GM23248 (cell line): Measurements from ENCODE around the gene ZC2HC1C. TPM values are rescaled to one million over a fixed set of nuclear protein-coding genes. Genes with fewer than 3 reads are reported as not detected.

Experiments
- DNase-seq: peaks from one replicate; pipeline ENCODE4 v3.0.0-alpha.2; 2015
- H2AFZ ChIP-seq: fragments of 200-600 bp; sonication (generic); 2 replicates; pipeline ENCODE4 v1.6.1; 2016; ENCODE audit warnings: antibody characterized with exemption
- H3F3A ChIP-seq: fragments of 200-600 bp; sonication (generic); 2 replicates; pipeline ENCODE4 v1.6.1; 2016; ENCODE audit warnings: mild to moderate bottlenecking, antibody characterized with exemption, mixed run types; ENCODE audit not compliant: insufficient read depth
- H3K27ac ChIP-seq: fragments of 200-600 bp; sonication (generic); 2 replicates; pipeline ENCODE4 v1.5.1; 2016; ENCODE audit warnings: mild to moderate bottlenecking
- H3K27me3 ChIP-seq: fragments of 200-600 bp; sonication (generic); replicated peaks from 2 replicates; pipeline ENCODE4 v1.6.1; 2016; ENCODE audit warnings: mild to moderate bottlenecking; ENCODE audit not compliant: insufficient read depth
- H3K36me3 ChIP-seq: fragments of 200-600 bp; sonication (generic); 2 replicates; pipeline ENCODE4 v1.6.1; 2016; ENCODE audit warnings: low read depth, mild to moderate bottlenecking
- H3K4me1 ChIP-seq: fragments of 200-600 bp; sonication (generic); 2 replicates; pipeline ENCODE4 v1.6.1; 2016; ENCODE audit warnings: mild to moderate bottlenecking; ENCODE audit not compliant: insufficient read depth
- H3K4me2 ChIP-seq: fragments of 200-600 bp; sonication (generic); one replicate; pipeline ENCODE4 v1.6.1; 2016; ENCODE audit warnings: mild to moderate bottlenecking; ENCODE audit not compliant: unreplicated experiment
- H3K4me3 ChIP-seq: fragments of 200-600 bp; sonication (generic); 2 replicates; pipeline ENCODE4 v1.5.1; 2016; ENCODE audit warnings: mild to moderate bottlenecking
- H3K79me2 ChIP-seq: fragments of 200-600 bp; sonication (generic); 2 replicates; pipeline ENCODE4 v1.6.1; 2016; ENCODE audit warnings: mild to moderate bottlenecking; ENCODE audit not compliant: insufficient read depth
- H3K9ac ChIP-seq: fragments of 200-600 bp; sonication (generic); 2 replicates; pipeline ENCODE4 v1.6.1; 2016; ENCODE audit warnings: mild to moderate bottlenecking
- H3K9me2 ChIP-seq: fragments of 200-600 bp; sonication (generic); 2 replicates; pipeline ENCODE4 v1.6.1; 2016; ENCODE audit warnings: mixed run types, mild to moderate bottlenecking, moderate library complexity; ENCODE audit not compliant: insufficient read depth
- H3K9me3 ChIP-seq: fragments of 200-600 bp; sonication (generic); one replicate; pipeline ENCODE4 v1.6.1; 2017; ENCODE audit warnings: low read depth
- H4K20me1 ChIP-seq: fragments of 200-600 bp; sonication (generic); 2 replicates; pipeline ENCODE4 v1.6.0; 2016; ENCODE audit not compliant: insufficient read depth
- EZH2 ChIP-seq: fragments of 200-600 bp; sonication (generic); IDR thresholded peaks from 2 replicates; pipeline ENCODE4 v1.6.1; 2018; ENCODE audit warnings: antibody characterized with exemption, mild to moderate bottlenecking; ENCODE audit not compliant: insufficient read depth, poor library complexity, severe bottlenecking
- EZH2phosphoT487 ChIP-seq: fragments of 200-600 bp; sonication (generic); IDR thresholded peaks from 2 replicates; pipeline ENCODE4 v1.6.1; 2018; ENCODE audit warnings: antibody characterized with exemption, moderate library complexity, mild to moderate bottlenecking, low read depth; ENCODE audit not compliant: insufficient read depth
- WGBS, 2 experiments: methylation state at CpG; one replicate each; pipeline ENCODE4 v1.1.6; 2015 to 2017; ENCODE audit warnings: low lambda C conversion rate in 2 of 2, low coverage in 1 of 2; ENCODE audit errors: missing lambda C conversion rate in 2 of 2; 5-methylcytosine and 5-hydroxymethylcytosine counted together
- in situ Hi-C: fragments of 300-500 bp; cut with MboI; formaldehyde crosslinking; loops from 2 replicates; pipeline ENCODE4 v1.15.0; 2020
- polyA plus RNA-seq: library from polyadenylated mRNA; unstranded; fragments of >200 nt; fragmentation: Nextera tagmentation; extraction: Ambion mirVana; gene quantifications from 2 replicates; pipeline ENCODE4 v1.2.1, GENCODE V29; 2016
- total RNA-seq: library from RNA; depleted of rRNA; stranded (reverse); fragments of >200 nt; shearing (Covaris generic); gene quantifications from 2 replicates; pipeline ENCODE4 v1.2.3, GENCODE V29; 2014

ZC2HC1C gene
- total and polyA plus RNA-seq, 2 experiments from 2014 or later, result 1.0 to 5.3 TPM

GRCh38 chr14:75095690-75096089 is 26.2 kb downstream of the ZC2HC1C start:
- peaks cover 47% of the 10 kb centered on the region for H3K36me3 ChIP-seq
- H3K4me2 ChIP-seq, result no peak overlapping the region
- H3K9ac ChIP-seq, result no peak overlapping the region
- no peak overlapping the region for H3K27ac ChIP-seq
- H3K9me2 ChIP-seq, result no peaks in the 10 kb centered on the region
- WGBS, 2 experiments, result 98 to 99% methylated on average over 4 of the region's 4 CpGs
- no peak for DNase-seq
- no peak overlapping the region for H3K4me3 ChIP-seq
- H2AFZ ChIP-seq, result no peak overlapping the region
- no peaks in the 10 kb centered on the region for H3K79me2 ChIP-seq
- TF ChIP-seq EZH2, result no peak
- no peak for TF ChIP-seq EZH2phosphoT487
- no peaks in the 10 kb centered on the region for H3K27me3 ChIP-seq
- no peaks in the 10 kb centered on the region for H3K9me3 ChIP-seq
- H4K20me1 ChIP-seq, result no peaks in the 10 kb centered on the region
- peaks cover 3% of the 10 kb centered on the region; the same call in 1 of the 2 replicates for H3F3A ChIP-seq
- no peaks in the 10 kb centered on the region for H3K4me1 ChIP-seq
- in situ Hi-C loops, result loop anchor here (10.0 kb wide), 1 partner anchor 181 kb away; no protein-coding TSS in a partner anchor

DNA sequence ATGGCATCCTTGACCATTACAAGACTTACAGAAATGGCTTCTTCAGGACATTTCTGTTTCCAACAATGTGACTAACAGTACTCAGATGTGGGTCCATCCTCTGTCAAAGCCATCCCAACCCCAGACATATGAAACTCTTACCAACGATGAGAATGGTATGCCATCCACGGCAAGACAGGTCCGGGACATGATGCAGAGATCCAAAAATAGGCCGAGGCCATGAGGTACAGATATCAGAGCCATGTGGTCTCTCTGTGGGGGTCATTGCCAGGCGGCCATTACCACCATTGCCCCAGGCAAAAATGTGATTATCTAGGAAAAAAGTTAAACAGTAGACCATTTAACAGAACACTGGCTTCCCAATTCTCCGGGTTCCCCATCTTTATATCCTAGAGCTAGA is 27.5 kb downstream of the ZC2HC1C start:
- Histone ChIP-seq H3K9me3 (no peaks in the 10 kb centered on the region), H3K4me3 (no peak overlapping the region), H3K27me3 (no peaks in the 10 kb centered on the region), H3K27ac (no peak overlapping the region), H3K79me2 (no peaks in the 10 kb centered on the region), H3K9ac (no peak overlapping the region), H3K36me3 (peaks cover 48% of the 10 kb centered on the region), H3K9me2 (no peaks in the 10 kb centered on the region), H3K4me2 (no peak overlapping the region), H2AFZ (no peak overlapping the region), H3K4me1 (no peaks in the 10 kb centered on the region), H3F3A (no peaks in the 10 kb centered on the region; the same call in 1 of the 2 replicates), H4K20me1 (no peaks in the 10 kb centered on the region)
- TF ChIP-seq EZH2 (no peak), EZH2phosphoT487 (no peak)
- WGBS, 2 experiments, result 89 to 91% methylated on average over 6 of the region's 6 CpGs
- no peak for DNase-seq
- in situ Hi-C loops, result loop anchor here (10.0 kb wide), 1 partner anchor 182 kb away; no protein-coding TSS in a partner anchor

- peaks cover 47% of the 10 kb centered on the region for H3K36me3 ChIP-seq
- H3K4me1 ChIP-seq, result no peaks in the 10 kb centered on the region
- in situ Hi-C loops, result loop anchor here (10.0 kb wide), 1 partner anchor 183 kb away; no protein-coding TSS in a partner anchor
- no peak overlapping the region for H3K4me3 ChIP-seq
- no peaks in the 10 kb centered on the region for H4K20me1 ChIP-seq
- DNase-seq, result no peak
- no peak overlapping the region for H3K9ac ChIP-seq
- no peaks in the 10 kb centered on the region for H3K27me3 ChIP-seq
- no peaks in the 10 kb centered on the region for H3K9me2 ChIP-seq
- no peaks in the 10 kb centered on the region for H3K79me2 ChIP-seq
- TF ChIP-seq EZH2, result no peak
- TF ChIP-seq EZH2phosphoT487, result no peak
- no peak overlapping the region for H3K4me2 ChIP-seq
- H3K9me3 ChIP-seq, result no peaks in the 10 kb centered on the region
- H2AFZ ChIP-seq, result no peak overlapping the region
- no peaks in the 10 kb centered on the region; the same call in 1 of the 2 replicates for H3F3A ChIP-seq
- H3K27ac ChIP-seq, result no peak overlapping the region
Observed at GRCh38 chr14:75098212-75098611, 28.8 kb downstream of the ZC2HC1C start.

- Histone ChIP-seq H3K27me3 (no peaks in the 10 kb centered on the region), H4K20me1 (no peaks in the 10 kb centered on the region), H3F3A (no peaks in the 10 kb centered on the region; the same call in 1 of the 2 replicates), H3K27ac (no peak overlapping the region), H3K4me2 (no peak overlapping the region), H3K4me3 (no peak overlapping the region), H3K4me1 (no peaks in the 10 kb centered on the region), H3K9me2 (no peaks in the 10 kb centered on the region), H3K9me3 (no peaks in the 10 kb centered on the region), H2AFZ (no peak overlapping the region), H3K36me3 (peaks cover 49% of the 10 kb centered on the region), H3K79me2 (no peaks in the 10 kb centered on the region), H3K9ac (no peak overlapping the region)
- no peak for DNase-seq
- WGBS, 2 experiments, result 38 to 39% methylated on average over 1 of the region's 1 CpG
- TF ChIP-seq EZH2phosphoT487 (no peak), EZH2 (no peak)
- in situ Hi-C loops, result loop anchor here (10.0 kb wide), 1 partner anchor 184 kb away; no protein-coding TSS in a partner anchor
Observed at GRCh38 chr14:75098682-75099081, 29.2 kb downstream of the ZC2HC1C start.

DNA sequence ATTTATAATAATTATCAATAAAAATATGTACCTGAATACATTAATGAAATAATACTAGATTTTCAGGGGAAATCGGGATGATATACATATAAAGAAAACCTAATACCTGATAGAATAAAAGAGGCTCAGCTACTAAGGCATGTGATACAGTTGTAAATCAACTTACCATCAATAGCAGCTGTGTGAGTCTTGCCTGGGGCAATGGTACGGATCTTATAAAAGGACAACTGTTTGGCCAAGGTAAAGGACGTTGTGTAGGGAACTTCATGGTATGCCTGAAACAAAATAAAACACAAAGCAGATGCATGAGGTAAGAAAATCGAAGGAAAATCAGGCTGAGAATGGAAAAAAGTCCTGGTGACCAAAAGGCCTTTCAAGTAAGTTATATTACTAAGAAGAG is 32.0 kb downstream of the ZC2HC1C start:
- no peak for DNase-seq
- 88% methylated on average over 4 of the region's 4 CpGs for WGBS, 2 experiments
- Histone ChIP-seq H3K27me3 (no peaks in the 10 kb centered on the region), H3K9me3 (no peaks in the 10 kb centered on the region), H3K4me3 (no peak overlapping the region), H3K36me3 (peaks cover 40% of the 10 kb centered on the region), H3K9ac (no peak overlapping the region), H3K79me2 (no peaks in the 10 kb centered on the region), H3K4me1 (no peaks in the 10 kb centered on the region), H3F3A (no peaks in the 10 kb centered on the region; the same call in 1 of the 2 replicates), H4K20me1 (no peaks in the 10 kb centered on the region), H3K27ac (no peak overlapping the region), H3K4me2 (no peak overlapping the region), H3K9me2 (no peaks in the 10 kb centered on the region), H2AFZ (no peak overlapping the region)
- in situ Hi-C loops, result no loop called here
- TF ChIP-seq EZH2, result no peak
